ENCODE measurements around the gene KIFBP. TPM values are rescaled to one million over a fixed set of nuclear protein-coding genes. Genes with fewer than 3 reads are reported as not detected.
"Not testable (repeated sequence)": the region's sequence is repeated elsewhere in the genome, so short reads cannot be mapped to it uniquely, and the experiment has no call there.

KIFBP gene
- total and polyA plus RNA-seq, 8 donors, result 5.5 to 16.4 (median 6.7) TPM

- FAIRE-seq (no peak), DNase-seq (no peak), ATAC-seq (no peak)
- H3K27me3 ChIP-seq, result no peaks in the 10 kb centered on the region
- no peaks in the 10 kb centered on the region for H3K9me3 ChIP-seq
- intact Hi-C loops (cut with DNase I), result no loop called here
- TF ChIP-seq, protein P1, sequence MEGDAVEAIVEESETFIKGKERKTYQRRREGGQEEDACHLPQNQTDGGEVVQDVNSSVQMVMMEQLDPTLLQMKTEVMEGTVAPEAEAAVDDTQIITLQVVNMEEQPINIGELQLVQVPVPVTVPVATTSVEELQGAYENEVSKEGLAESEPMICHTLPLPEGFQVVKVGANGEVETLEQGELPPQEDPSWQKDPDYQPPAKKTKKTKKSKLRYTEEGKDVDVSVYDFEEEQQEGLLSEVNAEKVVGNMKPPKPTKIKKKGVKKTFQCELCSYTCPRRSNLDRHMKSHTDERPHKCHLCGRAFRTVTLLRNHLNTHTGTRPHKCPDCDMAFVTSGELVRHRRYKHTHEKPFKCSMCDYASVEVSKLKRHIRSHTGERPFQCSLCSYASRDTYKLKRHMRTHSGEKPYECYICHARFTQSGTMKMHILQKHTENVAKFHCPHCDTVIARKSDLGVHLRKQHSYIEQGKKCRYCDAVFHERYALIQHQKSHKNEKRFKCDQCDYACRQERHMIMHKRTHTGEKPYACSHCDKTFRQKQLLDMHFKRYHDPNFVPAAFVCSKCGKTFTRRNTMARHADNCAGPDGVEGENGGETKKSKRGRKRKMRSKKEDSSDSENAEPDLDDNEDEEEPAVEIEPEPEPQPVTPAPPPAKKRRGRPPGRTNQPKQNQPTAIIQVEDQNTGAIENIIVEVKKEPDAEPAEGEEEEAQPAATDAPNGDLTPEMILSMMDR (IDR thresholded peaks at IDR 0.05), result no peak
- no peak overlapping the region for H3K27ac ChIP-seq
- H3K36me3 ChIP-seq, result peaks cover 4 to 36% (median 28%) of the 10 kb centered on the region in 3 donors
- H3K4me1 ChIP-seq, result peaks cover 0 to 14% (median 13%) of the 10 kb centered on the region in 3 donors
- no peak overlapping the region for H3K4me3 ChIP-seq
- WGBS, 2 donors, result 91 to 94% methylated on average over 4 of the region's 4 CpGs
These were observed 28.7 kb upstream of the KIFBP start for GRCh38 chr10:68959695-68960527.

DNA sequence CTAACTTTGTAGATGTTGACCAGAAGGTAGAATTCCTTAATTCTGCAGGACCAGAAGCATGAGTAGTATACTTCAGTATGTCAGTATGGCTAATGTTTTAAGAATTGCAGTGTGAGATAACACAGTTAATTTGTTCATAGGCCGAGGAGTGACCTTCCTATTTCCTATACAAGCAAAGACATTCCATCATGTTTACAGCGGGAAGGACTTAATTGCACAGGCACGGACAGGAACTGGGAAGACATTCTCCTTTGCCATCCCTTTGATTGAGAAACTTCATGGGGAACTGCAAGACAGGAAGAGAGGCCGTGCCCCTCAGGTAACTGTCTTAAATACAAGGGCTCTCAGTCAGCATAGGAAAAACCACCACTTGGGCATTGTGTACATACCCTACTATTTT lies 25.5 kb upstream of the KIFBP start:
- no peak for ATAC-seq
- WGBS, 2 donors, result 85 to 90% methylated on average over 4 of the region's 4 CpGs
- TF ChIP-seq, protein P1 (IDR thresholded peaks at IDR 0.05), result no peak
- no peak for FAIRE-seq
- DNase-seq, result no peak
- peaks cover 0 to 8% (median 1%) of the 10 kb centered on the region in 3 donors for H3K4me1 ChIP-seq
- H3K9me3 ChIP-seq, result no peaks in the 10 kb centered on the region
- intact Hi-C loops (cut with DNase I), result no loop called here
- H3K27me3 ChIP-seq, result no peaks in the 10 kb centered on the region
- H3K27ac ChIP-seq, result no peak overlapping the region
- H3K36me3 ChIP-seq, result peaks cover 4 to 69% (median 46%) of the 10 kb centered on the region in 3 donors
- no peak overlapping the region for H3K4me3 ChIP-seq

DNA sequence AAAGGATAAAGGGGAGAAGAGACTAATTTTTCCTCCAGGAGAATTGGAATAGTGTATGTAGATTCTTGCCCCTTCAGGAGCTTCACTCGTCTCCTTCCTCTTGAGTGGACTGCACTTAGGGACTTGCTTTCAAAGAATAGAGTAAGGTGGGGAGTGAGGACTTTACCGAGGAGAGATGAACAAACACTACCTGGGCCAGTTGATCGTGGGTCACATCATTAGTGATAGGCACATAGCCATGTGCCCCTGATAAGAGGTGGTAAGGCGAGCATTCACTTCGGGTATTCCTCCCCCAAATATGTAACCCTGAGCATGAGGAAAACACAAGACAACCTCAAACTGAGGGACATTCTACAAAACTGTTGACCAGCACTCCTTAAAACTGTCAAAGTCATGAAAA lies 14.6 kb upstream of the KIFBP start:
- ATAC-seq, result no peak
- TF ChIP-seq, protein P1 (IDR thresholded peaks at IDR 0.05), result no peak

DNA sequence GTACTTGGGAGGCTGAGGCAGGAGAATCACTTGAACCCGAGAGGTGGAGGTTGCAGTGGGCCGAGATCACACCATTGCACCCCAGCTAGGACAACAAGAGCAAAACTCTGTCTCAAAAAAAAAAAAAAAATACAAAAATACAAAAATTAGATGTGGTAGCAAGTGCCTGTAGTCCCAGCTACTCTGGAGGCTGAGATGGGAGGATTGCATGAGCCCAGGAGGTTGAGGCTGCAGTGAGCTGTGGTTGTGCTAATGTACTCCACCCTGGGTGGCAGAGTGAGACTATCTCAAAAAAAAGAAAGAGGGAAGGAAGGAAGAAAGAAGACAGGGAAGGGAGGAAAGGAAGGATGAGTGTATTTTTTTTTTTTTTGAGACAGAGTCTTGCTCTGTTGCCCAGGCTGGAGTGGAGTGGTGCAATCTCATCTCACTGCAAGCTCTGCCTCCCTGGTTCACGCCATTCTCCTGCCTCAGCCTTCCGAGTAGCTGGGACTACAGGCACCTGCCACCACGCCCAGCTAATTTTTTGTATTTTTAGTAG lies 12.6 kb upstream of the KIFBP start:
- H3K9me3 ChIP-seq; H3K4me1 ChIP-seq; H3K27me3 ChIP-seq; ATAC-seq; FAIRE-seq; DNase-seq; H3K4me3 ChIP-seq; intact Hi-C loops (cut with DNase I); H3K27ac ChIP-seq: not testable (repeated sequence)
- H3K36me3 ChIP-seq, result peaks cover 6 to 78% (median 49%) of the 10 kb centered on the region in 3 donors
- WGBS, 2 donors, result 99 to 100% methylated on average over 4 to 5 of the region's 5 CpGs

More for the DNA sequence above, 14.6 kb upstream of the KIFBP start:
- DNase-seq, result no peak
- Histone ChIP-seq H3K27ac (no peak overlapping the region), H3K27me3 (no peaks in the 10 kb centered on the region), H3K36me3 (peaks cover 6 to 75% (median 56%) of the 10 kb centered on the region in 3 donors), H3K9me3 (no peaks in the 10 kb centered on the region), H3K4me3 (no peak overlapping the region), H3K4me1 (no peaks in the 10 kb centered on the region)
- WGBS, 2 donors, result 54 to 69% methylated on average over 5 of the region's 5 CpGs
- intact Hi-C loops (cut with DNase I), result no loop called here
- FAIRE-seq, result no peak

DNA sequence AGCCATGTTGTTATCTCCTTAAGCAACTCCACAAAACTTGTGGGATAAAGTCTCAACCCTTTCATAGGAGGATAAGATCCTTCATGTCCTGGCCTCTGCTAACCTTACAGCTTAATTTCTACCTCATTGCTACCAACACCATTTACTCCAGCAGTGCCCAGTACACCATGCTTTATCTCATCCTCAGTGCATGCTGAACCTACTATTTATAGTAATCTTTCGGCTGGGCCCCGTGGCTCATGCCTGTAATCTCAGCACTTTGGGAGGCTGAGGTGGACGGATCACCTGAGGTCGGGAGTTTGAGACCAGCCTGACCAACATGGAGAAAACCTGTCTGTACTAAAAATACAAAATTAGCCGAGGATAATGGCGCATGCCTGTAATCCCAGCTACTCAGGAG lies 8.9 kb upstream of the KIFBP start:
- peaks cover 4 to 53% (median 21%) of the 10 kb centered on the region in 3 donors for H3K36me3 ChIP-seq

DNA sequence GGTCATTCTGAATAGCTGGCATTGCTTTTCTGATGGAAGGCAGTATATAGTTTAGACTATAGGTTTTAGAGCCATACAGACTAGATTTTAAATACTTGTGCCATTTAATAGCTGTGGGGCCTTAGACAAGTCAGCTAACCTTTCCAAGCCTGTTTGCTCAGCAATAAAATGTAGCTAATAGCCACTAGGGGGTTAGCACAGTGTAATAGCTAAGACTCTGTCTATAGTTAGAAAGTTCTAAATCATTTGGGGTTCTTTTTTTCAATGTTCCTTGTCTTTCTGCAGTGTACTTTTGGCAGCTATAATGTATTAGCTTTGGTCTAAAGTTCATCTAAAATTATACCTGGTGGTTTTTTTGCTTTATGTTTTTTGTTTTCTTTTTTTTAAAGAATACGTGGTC lies 7.5 kb upstream of the KIFBP start:
- DNase-seq (no peak), ATAC-seq (no peak), FAIRE-seq (no peak)
- TF ChIP-seq, protein P1 (IDR thresholded peaks at IDR 0.05), result no peak
- WGBS, 2 donors, result 95 to 97% methylated on average over 1 of the region's 1 CpG
- Histone ChIP-seq H3K4me3 (no peak overlapping the region), H3K27me3 (no peaks in the 10 kb centered on the region), H3K4me1 (no peaks in the 10 kb centered on the region), H3K36me3 (peaks cover 0 to 49% (median 21%) of the 10 kb centered on the region in 3 donors), H3K9me3 (no peaks in the 10 kb centered on the region), H3K27ac (no peak overlapping the region)
- intact Hi-C loops (cut with DNase I), result no loop called here

More for the DNA sequence above, 8.9 kb upstream of the KIFBP start:
- H3K27me3 ChIP-seq; intact Hi-C loops (cut with DNase I); H3K4me3 ChIP-seq; DNase-seq; H3K4me1 ChIP-seq; H3K9me3 ChIP-seq; H3K27ac ChIP-seq; FAIRE-seq; ATAC-seq: not testable (repeated sequence)
- whole genome bisulfite sequencing, 2 donors, result 84 to 90% methylated on average over 6 of the region's 6 CpGs
